ENCODE data around the gene WNT7B.

Gene WNT7B

DNA sequence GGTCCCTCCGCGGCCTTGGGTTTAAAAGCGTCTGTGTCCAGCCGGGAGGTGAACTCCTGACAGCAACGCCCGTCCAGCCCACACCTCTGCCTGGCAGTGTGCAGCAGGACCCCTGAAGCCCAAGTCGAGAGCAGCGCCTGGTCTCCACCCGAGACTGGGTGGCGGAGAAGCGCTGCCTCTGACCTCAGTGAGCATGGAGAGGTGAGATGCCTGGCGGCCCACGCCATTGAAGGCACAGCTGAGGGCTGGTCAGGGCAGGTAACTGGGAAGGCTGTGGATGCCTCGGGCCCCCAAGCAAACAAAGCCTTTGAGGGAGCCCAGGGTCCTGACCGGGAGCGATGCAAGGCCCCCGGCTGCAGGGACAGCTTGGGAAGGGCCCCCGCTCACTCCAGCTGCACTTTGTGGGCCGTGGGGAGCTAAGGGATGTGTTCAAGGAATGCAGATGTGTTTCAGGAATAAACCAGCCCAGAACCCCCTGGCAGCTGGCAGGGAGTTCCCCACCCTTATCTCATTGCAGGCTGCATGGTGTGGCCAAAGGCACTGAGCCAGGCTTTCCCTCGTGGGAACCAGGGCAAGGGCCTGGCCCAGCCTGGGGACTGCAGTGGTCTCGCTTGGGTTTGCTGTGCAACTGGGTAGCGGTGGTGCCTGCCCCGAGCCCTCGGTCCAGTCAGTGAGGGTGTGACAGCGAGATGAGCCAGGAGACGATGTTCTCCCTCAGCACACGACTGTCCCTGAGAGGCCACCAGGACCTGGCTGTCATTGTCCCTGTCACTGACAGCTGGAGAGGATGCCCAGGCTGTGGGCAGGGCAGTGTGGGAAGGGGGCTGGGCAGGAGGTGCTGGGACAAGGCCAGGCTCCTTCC, 92.5 kb downstream of the WNT7B start:
- no peak for DNase-seq

DNA sequence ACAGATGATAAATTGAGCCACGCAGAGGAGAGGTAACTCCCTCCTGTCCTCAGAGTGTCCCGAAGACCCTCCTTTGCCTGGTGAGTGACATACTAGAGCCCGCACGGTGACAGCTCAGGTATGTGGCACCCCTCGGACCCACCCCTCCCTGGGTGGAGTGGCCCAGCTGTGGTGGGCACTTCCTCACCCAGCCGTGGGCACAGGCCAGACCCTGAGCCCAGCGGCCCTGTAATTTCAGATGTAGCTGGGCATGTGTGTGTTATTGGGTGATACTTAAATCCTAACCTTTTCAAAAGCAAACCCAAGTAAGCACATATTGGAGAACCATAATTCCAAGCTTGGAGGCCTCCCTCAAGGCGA, 93.2 kb downstream of the WNT7B start:
- no peak for DNase-seq

DNA sequence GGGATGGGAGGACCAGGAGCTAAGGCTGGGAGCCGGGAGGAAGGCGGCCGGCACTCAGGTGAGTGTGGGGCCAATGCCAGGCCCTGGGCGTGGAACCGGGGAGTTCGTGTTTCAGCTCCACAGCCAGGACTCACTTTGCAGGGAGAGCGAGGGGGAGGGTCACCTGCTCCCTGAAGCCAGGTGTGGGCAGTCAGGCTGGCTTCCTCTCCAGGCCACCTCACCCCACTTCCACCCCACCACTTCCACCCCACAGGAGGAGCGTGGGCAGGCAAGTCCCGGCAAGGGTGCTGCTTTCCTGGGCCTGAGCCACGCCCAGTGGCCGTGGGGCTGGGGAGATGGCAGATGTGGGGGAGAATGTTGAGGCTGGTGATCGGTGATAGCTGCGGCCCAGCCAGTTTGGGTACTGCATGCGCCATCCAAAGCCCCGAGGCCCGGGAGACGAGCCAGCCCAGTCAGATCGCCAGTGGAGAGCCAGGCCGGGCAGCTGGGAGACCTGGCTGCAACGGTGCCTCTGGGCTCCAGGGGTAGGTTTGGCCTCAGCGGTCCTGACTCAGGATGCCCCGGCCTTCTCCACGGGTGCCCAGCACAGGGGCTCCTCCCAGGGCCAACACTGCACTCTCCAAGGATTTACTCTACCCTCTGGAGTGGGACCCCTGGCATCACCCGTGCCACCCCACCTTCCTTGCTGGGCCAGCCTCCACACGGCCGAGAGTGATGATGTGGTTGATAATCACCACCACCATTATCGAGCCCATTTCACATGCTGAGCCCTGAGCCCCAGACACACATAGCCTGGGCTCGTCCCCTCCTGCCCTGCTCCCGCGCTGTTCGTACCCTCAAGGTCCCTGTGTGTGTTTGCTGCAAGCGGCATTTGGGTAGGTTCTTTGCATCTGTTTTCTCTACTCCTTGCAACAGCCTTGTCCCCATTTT, 93.8 kb downstream of the WNT7B start:
- no peak for DNase-seq

DNA sequence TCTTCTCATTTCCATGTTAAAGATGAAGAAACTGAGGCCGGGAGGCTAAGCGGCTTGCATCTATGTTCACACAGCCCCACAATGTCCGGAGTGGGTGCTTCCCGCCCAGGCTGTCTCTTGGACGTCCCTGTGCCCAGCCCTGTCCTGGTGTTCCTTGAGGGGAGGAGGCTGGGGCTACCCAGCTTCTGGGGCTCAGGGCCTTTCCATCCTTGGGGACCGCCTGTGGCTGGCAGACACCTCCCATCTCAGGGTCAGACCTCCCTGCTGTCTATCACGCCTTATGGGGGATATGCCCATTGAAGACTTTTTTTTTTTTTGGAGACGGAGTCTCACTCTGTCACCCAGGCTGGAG, 95.5 kb downstream of the WNT7B start:
- DNase-seq, result no peak

DNA sequence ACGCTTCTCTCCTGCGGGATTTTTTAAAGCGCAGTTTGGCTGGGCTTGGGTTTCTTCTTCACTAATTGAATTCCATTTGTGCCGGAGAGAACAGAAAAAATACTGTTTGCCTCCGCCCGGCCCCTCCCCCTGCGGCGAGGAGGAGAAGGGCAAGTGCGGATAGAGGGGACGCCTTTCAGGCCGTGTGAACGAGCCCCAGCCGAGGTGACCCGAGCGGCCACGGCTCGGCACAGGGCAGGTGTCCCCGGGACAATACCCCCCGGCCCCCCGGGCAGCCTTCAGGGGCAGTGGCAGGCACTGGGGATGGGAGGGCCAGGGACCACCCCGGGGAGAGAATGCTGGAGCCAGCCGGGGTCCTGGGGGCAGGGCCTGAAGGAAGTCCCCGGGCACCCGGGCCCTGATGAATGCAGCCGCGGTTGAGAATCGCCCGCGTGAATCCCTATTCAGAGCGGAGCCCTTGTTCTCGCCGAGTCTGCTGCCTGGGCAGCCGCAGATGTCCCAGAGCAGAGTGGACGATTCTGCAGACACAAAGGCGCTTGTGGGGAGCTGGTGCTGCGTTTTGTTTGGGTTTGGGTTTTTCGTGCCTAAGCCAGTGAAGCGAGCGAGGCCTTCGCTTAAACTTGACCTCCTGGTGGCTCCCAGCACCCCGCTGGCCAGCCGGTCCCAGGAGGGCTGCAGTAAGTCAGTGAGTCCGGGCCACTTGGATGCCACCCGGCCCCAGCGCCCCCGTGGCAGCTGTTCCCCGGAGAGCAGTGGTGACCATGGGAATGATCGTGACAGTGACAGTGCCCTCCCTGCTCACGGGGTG, 96.0 kb downstream of the WNT7B start:
- no peak for DNase-seq

DNA sequence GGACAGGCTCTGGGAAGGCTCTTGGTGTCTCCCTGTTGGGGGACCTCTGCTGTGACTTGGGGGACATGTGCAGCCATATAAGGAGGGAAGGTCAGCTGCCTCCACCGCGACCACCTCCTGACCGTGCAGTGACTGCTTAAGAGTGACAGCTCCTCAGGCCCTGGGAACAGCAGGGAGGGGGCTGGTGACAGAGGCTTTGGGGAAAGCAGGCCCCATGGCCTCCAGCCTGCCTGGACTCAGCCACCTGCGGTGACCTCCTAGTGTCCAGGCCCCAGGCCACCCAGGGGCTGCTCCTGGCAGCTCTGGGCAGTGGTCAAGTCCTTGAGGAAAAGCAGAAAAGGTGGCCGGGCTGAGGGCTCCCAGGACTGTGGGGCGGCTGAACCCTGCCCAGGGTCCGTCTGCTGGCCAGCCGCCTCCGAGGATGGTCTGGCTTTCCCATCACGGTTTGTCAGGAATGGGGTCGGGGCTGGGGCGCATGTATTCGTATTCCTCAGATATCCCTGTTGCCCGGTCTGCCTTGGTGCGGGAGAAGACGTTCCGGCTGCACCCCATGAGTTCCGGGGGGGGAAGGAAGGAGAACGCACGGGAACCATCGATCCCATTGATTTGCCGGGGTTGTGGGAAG, 96.8 kb downstream of the WNT7B start:
- no peak for DNase-seq

DNA sequence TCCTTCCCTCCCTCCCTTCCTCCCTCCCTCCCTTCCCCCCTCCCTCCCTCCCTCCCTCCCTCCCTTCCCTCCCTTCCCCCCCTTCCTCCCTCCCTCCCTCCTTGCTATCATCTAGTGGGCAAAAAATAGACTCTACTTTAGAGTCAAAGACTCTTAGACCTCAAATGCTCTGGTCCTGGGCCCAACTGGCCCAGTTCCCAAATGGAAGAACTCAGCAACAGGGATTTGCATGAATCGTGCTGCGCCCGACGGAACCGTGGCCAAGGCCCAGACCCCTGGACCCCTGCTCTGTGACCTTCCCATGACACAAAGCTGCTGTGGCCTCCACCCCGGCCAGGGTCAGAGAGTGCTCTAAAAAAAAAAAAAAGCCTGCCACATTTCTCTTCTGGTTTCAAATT, 97.4 kb downstream of the WNT7B start:
- no peak for DNase-seq

DNA sequence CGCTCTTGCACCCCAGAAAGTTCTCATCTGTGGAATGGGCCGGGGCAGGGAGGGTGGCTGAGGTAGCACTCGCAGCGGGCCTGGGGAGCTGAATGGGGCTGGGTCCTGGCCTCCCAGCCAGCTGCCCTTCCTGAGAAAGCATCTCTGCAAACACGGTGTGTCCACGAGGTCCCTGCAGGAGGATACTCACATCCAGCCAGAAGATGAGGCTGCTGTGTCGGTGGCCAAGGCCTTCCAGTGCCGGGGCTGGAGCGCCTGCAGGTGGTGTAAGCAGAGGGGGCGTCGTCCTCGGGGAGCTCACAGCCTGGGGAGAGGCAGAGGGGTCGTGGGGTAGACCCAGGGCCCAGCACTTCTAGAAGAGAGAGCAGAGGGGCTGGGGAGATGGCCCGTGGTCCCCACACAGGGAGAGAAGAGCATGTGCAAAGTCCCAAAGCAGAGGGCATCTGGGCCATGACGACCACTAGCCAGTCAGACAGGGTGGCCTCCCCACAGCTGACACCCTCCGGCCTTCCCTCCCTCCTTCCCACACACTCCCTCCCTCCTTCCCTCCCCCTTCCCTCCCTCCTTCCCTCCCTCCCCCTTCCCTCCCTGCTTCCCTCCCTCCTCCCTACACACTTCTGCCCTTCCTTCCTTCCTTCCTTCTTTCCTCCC, 97.9 kb downstream of the WNT7B start:
- DNase-seq, result peak; percentile 82

DNA sequence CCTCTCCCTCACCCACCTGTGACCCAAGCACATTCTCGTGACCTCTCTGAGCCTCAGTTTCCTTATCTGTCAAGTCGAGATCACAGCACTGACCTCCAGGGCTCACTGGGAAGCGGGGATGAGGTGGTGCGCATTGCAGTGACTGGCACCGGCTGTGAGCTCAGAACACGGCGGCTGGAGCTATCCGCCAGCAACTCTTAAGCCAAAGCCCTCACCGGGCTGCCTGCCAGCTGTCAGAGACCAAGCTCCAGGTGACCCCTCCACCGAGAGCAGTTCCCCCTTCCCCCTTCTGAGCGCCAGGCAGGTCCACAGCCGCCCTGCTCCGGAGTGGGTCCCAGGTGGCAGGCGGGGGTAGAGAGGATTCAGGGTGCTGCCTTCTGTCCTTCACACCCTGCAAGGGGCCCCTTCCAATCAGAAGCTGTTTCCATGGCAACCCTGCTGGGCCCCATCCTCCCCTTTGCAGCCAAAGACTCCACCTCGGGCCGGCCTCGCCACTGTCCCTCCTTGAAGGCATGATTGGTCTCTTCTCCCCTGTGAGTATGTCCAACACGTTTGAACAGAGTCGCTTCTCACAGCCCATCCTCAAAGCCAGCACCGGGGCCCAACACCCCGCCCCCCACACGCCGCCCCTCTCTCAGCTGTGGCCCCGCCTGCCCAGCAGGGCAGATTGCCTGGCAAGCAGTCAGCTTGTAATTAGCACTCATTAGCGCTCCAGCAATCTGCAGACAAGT, 98.7 kb downstream of the WNT7B start:
- peak; percentile 94 for DNase-seq

DNA sequence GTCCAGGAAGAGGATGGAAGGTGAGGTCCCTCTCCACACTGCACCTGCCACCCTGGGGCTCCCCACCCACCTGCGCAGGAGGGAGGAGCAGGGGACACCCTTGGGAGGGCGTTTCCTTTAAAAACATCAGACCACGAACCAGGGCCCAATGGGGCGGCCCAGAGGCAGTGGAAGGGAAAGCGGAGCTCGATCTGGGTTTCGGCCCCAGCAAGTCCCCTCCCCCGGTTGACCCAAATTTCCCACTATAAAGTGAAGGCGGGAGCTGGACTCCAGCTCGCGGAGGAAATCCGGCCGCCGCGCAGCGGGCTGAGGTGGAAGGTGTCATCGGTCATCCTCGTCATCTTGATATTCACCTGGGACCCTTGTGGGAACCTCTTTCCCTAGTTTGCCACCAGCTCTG, 99.3 kb downstream of the WNT7B start:
- DNase-seq, result no peak

DNA sequence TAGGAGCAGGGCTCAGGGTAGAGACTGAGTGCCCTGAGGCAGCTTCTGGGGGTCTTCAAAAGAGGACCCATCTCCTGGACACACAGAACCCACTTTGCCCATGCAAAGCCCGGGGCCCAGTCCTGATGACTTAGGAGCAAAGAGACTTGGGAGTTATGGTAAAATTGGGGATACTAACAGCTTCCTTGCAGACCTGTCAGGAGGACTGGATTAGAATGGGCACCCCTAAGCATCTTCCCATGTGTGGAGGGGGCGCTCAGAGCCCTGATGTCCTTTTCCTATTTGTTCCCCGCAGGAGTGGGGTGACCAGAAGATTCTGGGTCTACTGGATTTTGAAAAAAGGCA, 100.0 kb downstream of the WNT7B start:
- DNase-seq, result no peak

DNA sequence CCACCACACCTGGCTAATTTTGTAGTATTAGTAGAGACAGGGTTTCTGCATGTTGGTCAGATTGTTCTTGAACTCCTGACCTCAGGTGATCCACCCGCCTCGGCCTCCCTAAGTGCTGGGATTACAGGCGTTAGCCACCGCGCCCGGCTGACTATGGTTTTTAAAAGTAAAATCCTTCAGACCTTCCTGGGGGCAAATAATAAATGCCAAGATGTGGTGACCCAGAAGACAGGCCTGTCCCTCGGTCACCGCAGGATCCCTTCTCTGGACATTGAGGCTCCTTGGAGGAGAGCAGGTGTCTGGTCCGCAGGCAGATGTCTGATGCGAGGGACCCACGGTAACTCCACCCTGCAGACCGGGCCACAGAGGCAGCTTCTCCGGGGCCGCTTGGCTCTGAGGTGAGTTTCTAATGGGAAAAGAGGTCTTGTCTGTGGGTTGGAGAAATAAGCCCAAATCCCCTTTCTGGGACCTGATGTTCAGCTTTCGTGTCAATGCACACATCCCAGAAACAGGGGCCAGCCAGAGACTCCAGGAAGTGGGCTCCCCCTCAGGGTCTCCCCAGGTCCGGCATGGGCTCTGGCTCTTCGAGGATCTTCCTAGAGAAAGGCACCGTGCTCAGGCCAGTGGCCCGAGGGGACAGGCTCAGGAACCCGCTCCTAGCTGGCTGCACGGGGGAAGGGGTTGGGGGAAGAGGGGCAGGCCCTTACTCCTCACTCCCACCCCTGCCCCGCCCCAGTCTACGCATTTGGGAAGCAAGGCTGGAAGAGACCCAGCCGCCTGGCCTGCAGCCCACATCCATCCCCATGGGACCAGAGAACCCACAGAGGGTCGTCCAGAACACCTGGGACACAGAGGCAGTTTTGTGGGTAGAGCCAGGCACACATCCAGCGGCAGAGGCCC, 100.6 kb downstream of the WNT7B start:
- DNase-seq, result no peak

DNA sequence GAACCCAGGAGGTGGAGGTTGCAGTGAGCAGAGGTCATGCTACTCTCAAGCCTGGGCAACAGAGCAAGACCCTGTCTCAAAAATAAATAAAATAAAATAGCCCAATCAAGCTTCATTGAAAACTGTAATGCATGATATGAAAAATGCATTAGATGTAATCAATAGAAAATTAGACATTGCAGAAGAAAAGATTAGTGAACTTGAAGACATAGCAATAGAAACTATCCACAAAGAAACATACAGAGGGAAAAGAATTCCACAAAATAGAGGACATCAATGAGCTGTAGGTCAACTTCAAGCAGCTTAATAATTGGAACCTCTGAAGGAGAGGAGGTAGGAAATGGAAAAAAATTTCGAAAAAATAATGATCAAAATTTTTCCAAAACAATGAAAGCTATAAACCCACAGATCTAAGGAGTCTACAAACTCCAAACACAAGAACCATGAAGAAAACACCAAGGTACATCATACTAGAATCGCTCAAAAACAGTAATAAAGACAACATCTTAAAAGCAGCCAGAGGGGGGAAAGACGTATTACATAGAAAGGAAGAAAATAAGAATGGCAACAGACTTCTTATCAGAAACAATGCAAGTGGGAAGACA, 104.2 kb downstream of the WNT7B start:
- no peak for DNase-seq

DNA sequence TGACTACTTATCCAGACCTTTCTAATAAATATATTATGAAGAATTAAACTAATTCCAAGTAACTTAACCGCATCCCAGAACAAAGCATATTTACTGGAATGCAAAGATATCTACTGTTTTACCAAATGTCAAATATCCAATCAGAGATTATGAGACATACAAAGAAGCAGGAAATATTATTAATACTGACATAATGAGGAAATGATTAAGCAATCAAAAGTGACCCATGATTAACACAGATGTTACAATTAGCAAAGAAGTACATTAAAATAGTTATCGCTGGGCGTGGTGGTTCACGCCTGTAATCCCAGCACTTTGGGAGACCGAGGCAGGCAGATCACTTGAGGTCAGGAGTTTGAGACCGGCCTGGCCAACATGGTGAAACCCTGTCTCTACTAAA, 105.2 kb downstream of the WNT7B start:
- no peak for DNase-seq
